Liver (tissue), 9 donors: Measurements from ENCODE around the gene SLC24A4. TPM values are rescaled to one million over a fixed set of nuclear protein-coding genes. Genes with fewer than 3 reads are reported as not detected.

Experiments
- DNase-seq: peaks from one replicate; pipeline ENCODE4 v3.0.0-alpha.2; 2017; ENCODE audit warnings: low spot score
- H3K27ac ChIP-seq, 2 donors: one replicate each; pipeline ENCODE4 v1.7.0; 2013; ENCODE audit warnings: inconsistent platforms in 2 of 2, low read length in 2 of 2, control low read depth in 1 of 2, low read depth in 1 of 2, mild to moderate bottlenecking in 1 of 2
- H3K27me3 ChIP-seq, 4 donors: one replicate each; pipeline versions ENCODE4 v1.6.1 to v1.7.0; 2013; ENCODE audit warnings: low read length in 3 of 4, inconsistent platforms in 1 of 4, mild to moderate bottlenecking in 1 of 4, moderate library complexity in 1 of 4; ENCODE audit not compliant: control insufficient read depth in 4 of 4, insufficient read depth in 4 of 4
- H3K36me3 ChIP-seq, 4 donors: one replicate each; pipeline versions ENCODE4 v1.6.1 to v1.7.0; 2013; ENCODE audit warnings: low read length in 3 of 4, mild to moderate bottlenecking in 3 of 4, low read depth in 1 of 4, moderate library complexity in 1 of 4; ENCODE audit not compliant: control insufficient read depth in 4 of 4, insufficient read depth in 3 of 4
- H3K4me1 ChIP-seq, 4 donors: one replicate each; pipeline versions ENCODE4 v1.6.1 to v1.7.0; 2013; ENCODE audit warnings: low read length in 3 of 4, mild to moderate bottlenecking in 3 of 4, moderate library complexity in 1 of 4; ENCODE audit not compliant: control insufficient read depth in 4 of 4, insufficient read depth in 4 of 4
- H3K4me3 ChIP-seq, 3 donors: one replicate each; pipeline versions ENCODE4 v1.6.1 to v1.7.0; 2013; ENCODE audit warnings: low read length in 3 of 3, control low read depth in 1 of 3, low read depth in 1 of 3, mild to moderate bottlenecking in 1 of 3
- H3K9ac ChIP-seq, 2 donors: one replicate each; pipeline ENCODE4 v1.7.0; 2013; ENCODE audit warnings: low read length in 2 of 2, mild to moderate bottlenecking in 2 of 2, moderate library complexity in 2 of 2, control low read depth in 1 of 2, low read depth in 1 of 2
- H3K9me3 ChIP-seq, 4 donors: one replicate each; pipeline versions ENCODE4 v1.6.1 to v1.7.0; 2013; ENCODE audit warnings: low read length in 3 of 4; ENCODE audit not compliant: control insufficient read depth in 4 of 4
- ATF3 ChIP-seq: IDR thresholded peaks from 2 replicates; pipeline ENCODE4 v1.6.1; 2016; ENCODE audit warnings: antibody characterized with exemption
- EGR1 ChIP-seq, 2 donors: IDR thresholded peaks; 2 replicates each; pipeline ENCODE4 v1.6.1; 2016 to 2018; ENCODE audit warnings: antibody characterized with exemption in 2 of 2, low read depth in 2 of 2
- FOXA1 ChIP-seq: IDR thresholded peaks from 2 replicates; pipeline ENCODE4 v1.6.1; 2016; ENCODE audit warnings: antibody characterized with exemption
- HNF4A ChIP-seq, 2 donors: conservative IDR thresholded peaks; 2 replicates each; pipeline ENCODE4 v1.6.1; 2016; ENCODE audit warnings: antibody characterized with exemption in 2 of 2, mild to moderate bottlenecking in 2 of 2
- JUND ChIP-seq, 2 donors: IDR thresholded peaks; 2 replicates each; pipeline ENCODE4 v1.6.1; 2016; ENCODE audit warnings: antibody characterized with exemption in 2 of 2
- MAX ChIP-seq: IDR thresholded peaks from 2 replicates; pipeline ENCODE4 v1.6.1; 2016; ENCODE audit warnings: antibody characterized with exemption
- NR2F2 ChIP-seq: IDR thresholded peaks from 2 replicates; pipeline ENCODE4 v1.6.1; 2016; ENCODE audit warnings: antibody characterized with exemption
- RAD21 ChIP-seq, 2 donors: IDR thresholded peaks; 2 replicates each; pipeline ENCODE4 v1.6.1; 2016; ENCODE audit warnings: antibody characterized with exemption in 2 of 2, mild to moderate bottlenecking in 2 of 2
- REST ChIP-seq: IDR thresholded peaks from 2 replicates; pipeline ENCODE4 v1.6.1; 2016; ENCODE audit warnings: antibody characterized with exemption, mild to moderate bottlenecking
- SP1 ChIP-seq: IDR thresholded peaks from 2 replicates; pipeline ENCODE4 v1.6.1; 2018; ENCODE audit warnings: antibody characterized with exemption, mild to moderate bottlenecking
- TAF1 ChIP-seq: conservative IDR thresholded peaks from 2 replicates; pipeline ENCODE4 v1.6.1; 2016; ENCODE audit warnings: antibody characterized with exemption, mild to moderate bottlenecking
- YY1 ChIP-seq: IDR thresholded peaks from 2 replicates; pipeline ENCODE4 v1.6.1; 2016; ENCODE audit warnings: antibody characterized with exemption, mild to moderate bottlenecking
- ZBTB33 ChIP-seq: IDR thresholded peaks from 2 replicates; pipeline ENCODE4 v1.6.1; 2016; ENCODE audit warnings: antibody characterized with exemption
- WGBS: extraction: QIAGEN DNeasy Blood & Tissue Kit; methylation state at CpG from one replicate; pipeline ENCODE4 v1.1.7; 2013; 5-methylcytosine and 5-hydroxymethylcytosine counted together
- polyA plus RNA-seq, 2 donors: library from polyadenylated mRNA; stranded (reverse) in 1 of 2; unstranded in 1 of 2; fragments of 200-250 nt in 1 of 2; fragments of >200 nt in 1 of 2; fragmentation: Nextera tagmentation in 1 of 2; extraction: Ambion mirVana in 1 of 2; gene quantifications; one replicate each; pipeline versions ENCODE4 v1.2.1 to v1.2.3, GENCODE V29; 2013 to 2015
- total RNA-seq, 2 donors: library from RNA; depleted of rRNA; stranded (reverse); fragments of >200 nt; gene quantifications; one replicate each; pipeline ENCODE4 v1.2.3, GENCODE V29; 2014
- donor health status: healthy.
- donor health status: healthy.
- donor health status: healthy.
- donor health status: healthy.
- donor health status: healthy.

SLC24A4 gene
- total and polyA plus RNA-seq, 4 donors = 0.06 to 0.23 (median 0.12) TPM

- Histone ChIP-seq H3K36me3 (no peaks in the 10 kb centered on the region), H3K27me3 (no peaks in the 10 kb centered on the region), H3K9ac (no peak overlapping the region), H3K27ac (no peak overlapping the region), H3K4me1 (no peaks in the 10 kb centered on the region), H3K4me3 (no peak overlapping the region), H3K9me3 (no peaks in the 10 kb centered on the region)
- 78% methylated on average over 13 of the region's 13 CpGs for WGBS
- TF ChIP-seq EGR1 (IDR thresholded peaks at IDR 0.05; ENCODE audit: low read depth in 2 of 2) (no peak), TAF1 (no peak), YY1 (no peak), SP1 (no peak), MAX (no peak), REST (no peak), NR2F2 (no peak)
- DNase-seq = no peak
Measured at GRCh38 chr14:92450351-92451070, 127.5 kb downstream of the SLC24A4 start.

GRCh38 chr14:92451245-92451644 is 128.3 kb downstream of the SLC24A4 start:
- Histone ChIP-seq H3K9me3 (no peaks in the 10 kb centered on the region), H3K27ac (no peak overlapping the region), H3K36me3 (no peaks in the 10 kb centered on the region), H3K4me3 (no peak overlapping the region), H3K27me3 (no peaks in the 10 kb centered on the region), H3K4me1 (no peaks in the 10 kb centered on the region), H3K9ac (no peak overlapping the region)
- WGBS = 82% methylated on average over 9 of the region's 9 CpGs
- TF ChIP-seq JUND (IDR thresholded peaks at IDR 0.05) (no peak), ZBTB33 (no peak), RAD21 (IDR thresholded peaks at IDR 0.05) (no peak), FOXA1 (no peak), REST (no peak), HNF4A (conservative IDR thresholded peaks at IDR 0.05) (no peak), SP1 (no peak), ATF3 (no peak), YY1 (no peak), NR2F2 (no peak), EGR1 (IDR thresholded peaks at IDR 0.05; ENCODE audit: low read depth in 2 of 2) (no peak), TAF1 (no peak)
- DNase-seq = no peak
